ENCODE data around the gene GFOD1. TPM values are rescaled to one million over a fixed set of nuclear protein-coding genes. Genes with fewer than 3 reads are reported as not detected.

The GFOD1 gene
- total RNA-seq, 1 experiment from 2014 or later = 6.1 TPM

DNA sequence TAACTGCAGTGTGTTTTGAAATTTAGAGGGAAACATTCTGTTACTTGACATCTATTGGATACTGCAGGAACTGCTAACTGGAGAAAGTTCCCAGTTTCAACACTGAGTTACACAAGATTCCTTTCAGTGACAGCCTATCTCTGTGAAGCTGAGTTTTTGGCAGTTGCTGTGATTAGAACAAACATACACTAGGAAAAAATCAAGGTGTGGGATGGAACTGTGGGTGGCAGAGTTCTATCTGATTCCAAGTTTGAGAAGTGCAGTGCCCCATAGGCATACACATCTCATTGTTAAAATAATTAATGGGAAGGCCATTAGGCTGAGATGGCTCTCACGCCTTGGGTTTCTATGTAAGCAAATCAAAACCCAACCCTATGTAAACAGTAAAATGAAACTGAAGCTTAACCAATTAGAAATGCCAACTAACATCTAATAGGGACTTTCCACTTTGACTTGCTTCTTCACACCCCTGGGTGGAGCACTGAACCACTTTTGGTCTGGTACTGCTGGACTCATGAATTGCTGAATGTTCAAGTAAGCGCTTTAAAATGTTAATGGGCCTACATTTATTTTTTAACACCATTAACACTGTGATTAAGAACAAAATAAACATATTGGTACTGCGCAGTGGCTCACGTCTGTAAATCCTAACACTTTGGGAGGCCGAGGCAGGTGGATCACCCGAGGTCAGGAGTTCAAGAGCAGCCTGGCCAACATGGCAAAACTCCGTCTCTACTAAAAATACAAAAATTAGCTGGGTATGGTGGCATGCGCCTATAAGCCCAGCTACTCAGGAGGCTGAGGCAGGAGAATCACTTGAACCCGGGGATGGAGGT is 103.9 kb downstream of the GFOD1 start:
- no peaks in the 10 kb centered on the region; the same call in 1 of the 2 replicates for H3K4me1 ChIP-seq (ENCODE audit: insufficient read depth, low read length)
- no peak overlapping the region for H3K23ac ChIP-seq (ENCODE audit: insufficient read length, low read depth, low read length)
- H2BK5ac ChIP-seq (ENCODE audit: insufficient read length, low read length) = no peak overlapping the region
- no peaks in the 10 kb centered on the region for H3K27me3 ChIP-seq (ENCODE audit: insufficient read depth, low read length)
- H4K20me1 ChIP-seq (ENCODE audit: control insufficient read depth, insufficient read depth, insufficient read length) = no peaks in the 10 kb centered on the region
- H3K4me3 Mint-ChIP-seq = no peak overlapping the region
- H2AK5ac ChIP-seq (ENCODE audit: insufficient read length, low read length) = no peak overlapping the region
- TF ChIP-seq, protein P1, sequence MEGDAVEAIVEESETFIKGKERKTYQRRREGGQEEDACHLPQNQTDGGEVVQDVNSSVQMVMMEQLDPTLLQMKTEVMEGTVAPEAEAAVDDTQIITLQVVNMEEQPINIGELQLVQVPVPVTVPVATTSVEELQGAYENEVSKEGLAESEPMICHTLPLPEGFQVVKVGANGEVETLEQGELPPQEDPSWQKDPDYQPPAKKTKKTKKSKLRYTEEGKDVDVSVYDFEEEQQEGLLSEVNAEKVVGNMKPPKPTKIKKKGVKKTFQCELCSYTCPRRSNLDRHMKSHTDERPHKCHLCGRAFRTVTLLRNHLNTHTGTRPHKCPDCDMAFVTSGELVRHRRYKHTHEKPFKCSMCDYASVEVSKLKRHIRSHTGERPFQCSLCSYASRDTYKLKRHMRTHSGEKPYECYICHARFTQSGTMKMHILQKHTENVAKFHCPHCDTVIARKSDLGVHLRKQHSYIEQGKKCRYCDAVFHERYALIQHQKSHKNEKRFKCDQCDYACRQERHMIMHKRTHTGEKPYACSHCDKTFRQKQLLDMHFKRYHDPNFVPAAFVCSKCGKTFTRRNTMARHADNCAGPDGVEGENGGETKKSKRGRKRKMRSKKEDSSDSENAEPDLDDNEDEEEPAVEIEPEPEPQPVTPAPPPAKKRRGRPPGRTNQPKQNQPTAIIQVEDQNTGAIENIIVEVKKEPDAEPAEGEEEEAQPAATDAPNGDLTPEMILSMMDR (conservative IDR thresholded peaks at IDR 0.05) = no peak
- H3K56ac ChIP-seq (ENCODE audit: insufficient read length, low read depth, low read length) = no peak overlapping the region
- no peak overlapping the region for H4K8ac ChIP-seq (replicated peaks; ENCODE audit: insufficient read length, low read depth, low read length)
- no peak for DNase-seq
- peaks cover 0 to 4% (median 0%) of the 10 kb centered on the region in 3 experiments; a peak in 2 of 7 replicates for H3K36me3 Mint-ChIP-seq (ENCODE audit: insufficient read depth in 1 of 3, low read depth in 3 of 3)
- no peak overlapping the region for H4K5ac ChIP-seq (ENCODE audit: insufficient read length, low read depth, low read length)
- H3K27me3 Mint-ChIP-seq (ENCODE audit: low read depth) = no peaks in the 10 kb centered on the region
- H3K4ac ChIP-seq (ENCODE audit: low read depth, low read length) = no peak overlapping the region
- no peak overlapping the region for H2AFZ ChIP-seq (ENCODE audit: low read length)
- H3K14ac ChIP-seq (ENCODE audit: insufficient read depth, low read length) = no peak overlapping the region
- no peak overlapping the region for H2BK20ac ChIP-seq (ENCODE audit: low read depth, low read length, poor library complexity, severe bottlenecking)
- peaks cover 2 to 4% of the 10 kb centered on the region in 2 experiments; a peak in 2 of 5 replicates for H3K9me3 Mint-ChIP-seq
- no CpG with 5 or more reads among the region's 9 CpGs for WGBS (ENCODE audit: extremely low coverage, insufficient read length, low lambda C conversion rate)
- H2BK15ac ChIP-seq (ENCODE audit: low read depth, low read length) = no peak overlapping the region
- H3K27ac Mint-ChIP-seq = no peak overlapping the region
- no peak overlapping the region for H3K9ac ChIP-seq (ENCODE audit: extremely low read depth, insufficient read length, low read length)
- no peak overlapping the region for H3K4me2 ChIP-seq (ENCODE audit: insufficient read depth, insufficient read length, low read length)
- no peaks in the 10 kb centered on the region for H3K9me3 ChIP-seq (ENCODE audit: control insufficient read depth, low read depth, low read length)
- H3K18ac ChIP-seq (ENCODE audit: insufficient read length, low read depth, low read length) = no peak overlapping the region
- no peak overlapping the region for H2BK12ac ChIP-seq (ENCODE audit: insufficient read length, low read depth, low read length)
- H3K23me2 ChIP-seq (ENCODE audit: insufficient read length, low read depth, low read length, poor library complexity, severe bottlenecking) = no peaks in the 10 kb centered on the region
- no peaks in the 10 kb centered on the region for H3K79me2 ChIP-seq (ENCODE audit: insufficient read depth, low read length)
- no peak overlapping the region for H4K91ac ChIP-seq (ENCODE audit: insufficient read length, low read depth, low read length)
- peaks cover 14 to 21% of the 10 kb centered on the region in 2 experiments for H3K4me1 Mint-ChIP-seq
- H3T11ph ChIP-seq (ENCODE audit: low read length) = no peak overlapping the region
- no peak overlapping the region for H2BK120ac ChIP-seq (ENCODE audit: low read depth, low read length, poor library complexity, severe bottlenecking)
- no peak overlapping the region for H3K27ac ChIP-seq (ENCODE audit: insufficient read length, low read depth, low read length)
- H3K79me1 ChIP-seq (ENCODE audit: insufficient read depth, low read depth, low read length, poor library complexity, severe bottlenecking) = no peaks in the 10 kb centered on the region
